ENCODE measurements around the gene ADAM12. TPM values are rescaled to one million over a fixed set of nuclear protein-coding genes. Genes with fewer than 3 reads are reported as not detected.

ADAM12 gene
- total and polyA plus RNA-seq, 8 donors: 0.03 to 3.7 (median 0.15) TPM

DNA sequence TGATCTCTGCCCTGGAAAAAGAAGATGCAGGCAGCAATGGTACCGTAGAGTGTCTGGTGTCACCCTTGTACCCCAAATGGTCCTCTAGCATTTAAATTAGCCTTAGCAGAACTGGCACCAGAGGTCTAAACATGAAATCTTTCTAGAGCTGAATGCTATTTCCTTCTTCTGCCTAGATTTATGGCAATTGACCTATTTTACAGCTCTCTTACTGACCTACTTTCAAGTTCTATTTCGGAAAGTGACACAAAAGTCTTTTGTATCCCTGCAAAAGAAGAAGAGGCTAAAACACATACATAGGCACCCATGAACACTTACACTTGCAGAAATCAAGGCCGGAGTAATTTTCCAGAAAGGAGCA is 10.1 kb upstream of the ADAM12 start:
- Histone ChIP-seq H3K4me1 (no peaks in the 10 kb centered on the region), H3K36me3 (no peaks in the 10 kb centered on the region), H3K4me3 (no peak overlapping the region), H3K27me3 (peaks cover 0 to 5% (median 0%) of the 10 kb centered on the region in 4 donors), H3K27ac (no peak overlapping the region), H3K9me3 (no peaks in the 10 kb centered on the region)
- FAIRE-seq (no peak), DNase-seq (no peak), ATAC-seq (no peak)
- 61 to 66% methylated on average over 3 of the region's 3 CpGs for WGBS, 2 donors
- intact Hi-C loops (cut with DNase I): no loop called here
- TF ChIP-seq, protein P1, sequence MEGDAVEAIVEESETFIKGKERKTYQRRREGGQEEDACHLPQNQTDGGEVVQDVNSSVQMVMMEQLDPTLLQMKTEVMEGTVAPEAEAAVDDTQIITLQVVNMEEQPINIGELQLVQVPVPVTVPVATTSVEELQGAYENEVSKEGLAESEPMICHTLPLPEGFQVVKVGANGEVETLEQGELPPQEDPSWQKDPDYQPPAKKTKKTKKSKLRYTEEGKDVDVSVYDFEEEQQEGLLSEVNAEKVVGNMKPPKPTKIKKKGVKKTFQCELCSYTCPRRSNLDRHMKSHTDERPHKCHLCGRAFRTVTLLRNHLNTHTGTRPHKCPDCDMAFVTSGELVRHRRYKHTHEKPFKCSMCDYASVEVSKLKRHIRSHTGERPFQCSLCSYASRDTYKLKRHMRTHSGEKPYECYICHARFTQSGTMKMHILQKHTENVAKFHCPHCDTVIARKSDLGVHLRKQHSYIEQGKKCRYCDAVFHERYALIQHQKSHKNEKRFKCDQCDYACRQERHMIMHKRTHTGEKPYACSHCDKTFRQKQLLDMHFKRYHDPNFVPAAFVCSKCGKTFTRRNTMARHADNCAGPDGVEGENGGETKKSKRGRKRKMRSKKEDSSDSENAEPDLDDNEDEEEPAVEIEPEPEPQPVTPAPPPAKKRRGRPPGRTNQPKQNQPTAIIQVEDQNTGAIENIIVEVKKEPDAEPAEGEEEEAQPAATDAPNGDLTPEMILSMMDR (IDR thresholded peaks at IDR 0.05): no peak

DNA sequence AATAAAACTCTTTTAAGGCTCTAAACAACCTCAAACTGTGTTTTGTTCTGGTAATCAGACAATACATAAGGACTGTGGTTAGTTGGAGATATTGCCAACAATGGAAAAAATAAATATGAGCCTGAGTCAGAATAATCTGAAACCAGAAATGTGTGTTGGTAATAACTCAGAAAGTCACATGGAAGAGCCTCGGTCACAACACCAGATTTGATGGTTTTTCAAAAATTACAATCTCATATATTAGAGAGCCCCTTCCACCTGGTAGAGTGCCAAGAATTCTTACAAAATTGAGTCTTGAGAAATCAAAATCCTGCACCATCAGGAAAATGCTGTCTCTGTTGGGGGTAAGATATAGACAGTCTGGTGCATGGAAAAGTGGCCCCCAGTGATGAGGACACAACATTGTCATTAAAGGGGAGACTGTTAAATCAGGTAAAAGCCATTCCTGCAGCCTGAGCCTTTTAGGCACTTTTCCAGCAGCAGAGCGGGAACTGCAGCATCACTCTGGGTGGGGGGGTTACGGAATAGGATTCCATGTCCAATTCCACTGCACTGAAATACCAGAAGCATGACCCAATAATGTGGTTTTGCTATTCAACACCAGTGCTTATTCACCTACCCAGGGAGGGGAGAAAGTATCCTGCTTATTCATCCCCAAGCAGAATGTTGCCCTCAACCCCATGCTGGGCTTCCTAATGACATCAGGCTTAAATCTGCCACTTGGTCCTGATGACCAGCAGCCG is 9.5 kb upstream of the ADAM12 start:
- DNase-seq (no peak), FAIRE-seq (no peak), ATAC-seq (peak in 2 of 4 donors; percentile 37)
- H3K9me3 ChIP-seq: no peaks in the 10 kb centered on the region
- H3K4me3 ChIP-seq: no peak overlapping the region
- H3K4me1 ChIP-seq: no peaks in the 10 kb centered on the region
- H3K27me3 ChIP-seq: peaks cover 0 to 5% (median 0%) of the 10 kb centered on the region in 4 donors
- 73 to 82% methylated on average over 4 of the region's 4 CpGs for WGBS, 2 donors
- intact Hi-C loops (cut with DNase I): no loop called here
- no peak overlapping the region for H3K27ac ChIP-seq
- H3K36me3 ChIP-seq: no peaks in the 10 kb centered on the region
- TF ChIP-seq, protein P1 (IDR thresholded peaks at IDR 0.05): no peak

DNA sequence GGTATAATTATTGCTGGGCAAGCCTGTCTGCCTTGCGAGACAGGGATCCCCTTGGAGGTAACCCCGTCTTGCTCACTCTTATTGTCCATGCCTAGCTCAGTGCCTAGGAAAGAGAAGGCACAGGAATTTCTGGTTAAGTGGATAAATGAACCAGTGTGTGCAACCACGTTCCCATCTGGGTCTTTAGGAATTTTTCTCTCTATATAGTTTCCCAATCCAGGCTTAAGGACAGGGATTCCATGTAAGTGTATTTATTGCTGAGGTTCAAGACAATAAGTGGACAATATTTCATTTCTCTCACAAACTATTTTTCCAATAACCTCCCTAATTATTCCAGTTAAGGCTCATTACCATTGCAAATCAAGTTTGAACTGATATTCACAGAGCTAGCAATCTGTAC is 8.9 kb upstream of the ADAM12 start:
- intact Hi-C loops (cut with DNase I): no loop called here
- no peaks in the 10 kb centered on the region for H3K9me3 ChIP-seq
- TF ChIP-seq, protein P1 (IDR thresholded peaks at IDR 0.05): no peak
- H3K27ac ChIP-seq: no peak overlapping the region
- FAIRE-seq: no peak
- no peak for ATAC-seq
- no peak overlapping the region for H3K4me3 ChIP-seq
- 70 to 82% methylated on average over 3 of the region's 3 CpGs for WGBS, 2 donors
- no peak for DNase-seq
- H3K4me1 ChIP-seq: no peaks in the 10 kb centered on the region
- H3K27me3 ChIP-seq: peaks cover 0 to 5% (median 0%) of the 10 kb centered on the region in 4 donors
- no peaks in the 10 kb centered on the region for H3K36me3 ChIP-seq

DNA sequence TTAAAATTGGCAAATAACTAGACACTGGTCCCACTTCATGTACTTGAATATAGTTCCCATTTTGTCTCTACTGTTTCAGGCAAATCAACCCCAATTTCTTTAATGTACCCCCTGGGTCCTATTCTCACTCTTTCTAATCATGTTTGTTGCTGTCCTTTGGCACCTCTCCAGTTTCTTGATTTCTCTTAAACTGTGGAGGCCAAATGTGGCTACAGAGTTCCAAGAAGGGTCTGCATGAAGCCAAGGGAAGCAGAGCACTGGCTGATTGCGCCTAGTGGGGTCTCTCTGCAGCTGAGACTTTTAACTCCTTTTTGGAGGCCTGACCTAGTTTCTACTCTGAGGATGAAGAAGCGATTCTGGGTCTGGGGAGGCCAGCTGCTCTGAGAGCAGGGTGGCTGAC is 6.7 kb upstream of the ADAM12 start:
- no peak for FAIRE-seq
- ATAC-seq: no peak
- no peak for DNase-seq
- intact Hi-C loops (cut with DNase I): no loop called here
- no peak overlapping the region for H3K4me3 ChIP-seq
- H3K27me3 ChIP-seq: peaks cover 0 to 5% (median 0%) of the 10 kb centered on the region in 4 donors
- no peaks in the 10 kb centered on the region for H3K36me3 ChIP-seq
- H3K27ac ChIP-seq: no peak overlapping the region
- no peaks in the 10 kb centered on the region for H3K9me3 ChIP-seq
- TF ChIP-seq, protein P1 (IDR thresholded peaks at IDR 0.05): no peak
- 81 to 90% methylated on average over 2 of the region's 2 CpGs for WGBS, 2 donors
- no peaks in the 10 kb centered on the region for H3K4me1 ChIP-seq

GRCh38 chr10:126393076-126393475 is 4.8 kb upstream of the ADAM12 start:
- Histone ChIP-seq H3K36me3 (no peaks in the 10 kb centered on the region), H3K4me1 (no peaks in the 10 kb centered on the region), H3K9me3 (no peaks in the 10 kb centered on the region), H3K27me3 (no peaks in the 10 kb centered on the region), H3K27ac (no peak overlapping the region), H3K4me3 (no peak overlapping the region)
- no peak for FAIRE-seq
- TF ChIP-seq, protein P1 (IDR thresholded peaks at IDR 0.05): no peak
- no peak for ATAC-seq
- intact Hi-C loops (cut with DNase I): no loop called here
- DNase-seq: no peak
- WGBS, 2 donors: 81 to 85% methylated on average over 4 of the region's 4 CpGs
